ENCODE measurements around the gene UGCG. TPM values are rescaled to one million over a fixed set of nuclear protein-coding genes. Genes with fewer than 3 reads are reported as not detected.

The UGCG gene
- total RNA-seq, 4 donors from 2014 or later = 12.5 to 30.4 (median 21.2) TPM

DNA sequence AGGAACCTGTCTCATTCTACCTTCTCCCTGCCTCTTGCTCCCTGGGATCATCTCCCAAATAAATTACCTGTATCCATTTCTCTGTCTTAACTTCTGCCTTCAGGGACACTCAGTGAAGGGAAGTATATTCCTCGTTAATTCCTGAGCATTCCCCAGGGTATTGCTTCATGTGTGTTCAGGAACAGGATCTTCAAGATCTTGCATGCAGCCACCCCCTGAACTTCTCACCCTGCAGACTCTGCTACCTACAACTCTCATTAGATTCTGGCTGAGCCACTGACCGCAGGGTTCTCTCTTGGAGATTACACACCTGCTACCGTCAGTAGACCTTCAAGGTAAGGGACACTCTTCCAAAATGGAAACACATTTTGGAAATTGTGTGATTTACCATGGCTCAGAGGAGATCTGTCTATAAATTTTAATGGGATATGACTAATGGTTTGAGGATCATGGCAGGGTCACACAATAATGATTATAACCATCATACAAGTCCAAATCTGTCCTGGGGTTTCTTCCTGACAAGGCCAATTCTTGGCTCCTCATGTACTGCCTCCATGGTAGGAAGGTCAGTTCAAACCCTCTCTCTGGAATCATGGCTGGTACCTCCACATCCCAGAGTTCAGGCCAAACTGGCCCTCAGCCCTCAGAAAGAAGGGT lies 38.9 kb upstream of the UGCG start:
- intact Hi-C loops (cut with DNase I) = no loop called here
- WGBS, 2 donors = 78 to 85% methylated on average over 3 of the region's 3 CpGs
- H3K9me3 ChIP-seq = no peaks in the 10 kb centered on the region
- H3K4me1 ChIP-seq = no peaks in the 10 kb centered on the region
- H3K36me3 ChIP-seq = no peaks in the 10 kb centered on the region
- DNase-seq = no peak
- H3K4me3 ChIP-seq (replicated peaks in 1 of 3) = no peak overlapping the region
- no peak for TF ChIP-seq POLR2A (IDR thresholded peaks at IDR 0.05)
- TF ChIP-seq, protein P1, sequence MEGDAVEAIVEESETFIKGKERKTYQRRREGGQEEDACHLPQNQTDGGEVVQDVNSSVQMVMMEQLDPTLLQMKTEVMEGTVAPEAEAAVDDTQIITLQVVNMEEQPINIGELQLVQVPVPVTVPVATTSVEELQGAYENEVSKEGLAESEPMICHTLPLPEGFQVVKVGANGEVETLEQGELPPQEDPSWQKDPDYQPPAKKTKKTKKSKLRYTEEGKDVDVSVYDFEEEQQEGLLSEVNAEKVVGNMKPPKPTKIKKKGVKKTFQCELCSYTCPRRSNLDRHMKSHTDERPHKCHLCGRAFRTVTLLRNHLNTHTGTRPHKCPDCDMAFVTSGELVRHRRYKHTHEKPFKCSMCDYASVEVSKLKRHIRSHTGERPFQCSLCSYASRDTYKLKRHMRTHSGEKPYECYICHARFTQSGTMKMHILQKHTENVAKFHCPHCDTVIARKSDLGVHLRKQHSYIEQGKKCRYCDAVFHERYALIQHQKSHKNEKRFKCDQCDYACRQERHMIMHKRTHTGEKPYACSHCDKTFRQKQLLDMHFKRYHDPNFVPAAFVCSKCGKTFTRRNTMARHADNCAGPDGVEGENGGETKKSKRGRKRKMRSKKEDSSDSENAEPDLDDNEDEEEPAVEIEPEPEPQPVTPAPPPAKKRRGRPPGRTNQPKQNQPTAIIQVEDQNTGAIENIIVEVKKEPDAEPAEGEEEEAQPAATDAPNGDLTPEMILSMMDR (IDR thresholded peaks at IDR 0.05) = no peak
- H3K27me3 ChIP-seq = no peaks in the 10 kb centered on the region
- H3K27ac ChIP-seq = no peak overlapping the region

DNA sequence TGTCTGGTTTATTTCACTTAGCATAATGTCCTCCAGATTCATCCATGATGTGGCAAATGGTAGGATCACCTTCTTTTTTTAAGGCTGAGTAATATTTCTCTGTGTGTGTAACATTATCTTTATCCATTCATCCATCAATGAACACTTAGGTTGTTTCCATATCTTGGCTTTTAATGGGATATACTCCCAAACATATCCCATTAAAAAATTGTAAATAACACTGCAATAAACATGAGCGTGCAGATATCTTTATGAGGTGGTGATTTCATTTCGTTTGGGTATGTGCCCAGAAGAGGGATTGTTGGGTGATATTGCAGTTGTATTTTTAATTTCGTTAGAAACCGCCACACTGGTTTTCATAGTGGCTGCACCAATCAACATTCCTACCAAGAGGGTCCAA lies 36.2 kb upstream of the UGCG start:
- TF ChIP-seq, protein P1 (IDR thresholded peaks at IDR 0.05) = no peak
- TF ChIP-seq POLR2A (IDR thresholded peaks at IDR 0.05) = no peak
- H3K4me1 ChIP-seq = no peaks in the 10 kb centered on the region
- WGBS, 2 donors = 92 to 93% methylated on average over 4 of the region's 4 CpGs
- no peaks in the 10 kb centered on the region for H3K9me3 ChIP-seq
- H3K27ac ChIP-seq = no peak overlapping the region
- no peak for DNase-seq
- intact Hi-C loops (cut with DNase I) = no loop called here
- H3K36me3 ChIP-seq = no peaks in the 10 kb centered on the region
- no peak overlapping the region for H3K4me3 ChIP-seq (replicated peaks in 1 of 3)
- H3K27me3 ChIP-seq = no peaks in the 10 kb centered on the region

DNA sequence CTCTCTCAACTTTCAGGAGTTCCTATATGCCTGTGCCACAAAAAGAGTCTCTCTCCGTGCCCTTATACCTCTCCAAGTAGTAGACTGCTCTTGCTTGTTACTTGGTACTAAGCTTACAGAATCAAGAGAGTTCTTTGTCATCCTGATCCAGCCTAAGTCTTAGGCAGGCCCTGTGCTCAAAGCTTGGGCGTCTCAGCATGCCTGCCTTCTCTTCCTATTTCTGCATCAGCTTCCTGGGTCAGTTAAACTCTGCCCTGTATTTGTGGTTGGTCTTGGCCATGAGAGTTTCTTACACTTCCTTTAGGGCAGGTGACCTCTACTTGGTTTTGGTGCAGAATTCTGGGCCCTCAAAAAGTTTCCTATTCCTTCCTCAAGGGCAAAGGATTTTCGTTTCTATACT lies 33.0 kb upstream of the UGCG start:
- H3K27me3 ChIP-seq = no peaks in the 10 kb centered on the region
- no peak overlapping the region for H3K27ac ChIP-seq
- TF ChIP-seq POLR2A (IDR thresholded peaks at IDR 0.05) = no peak
- TF ChIP-seq, protein P1 (IDR thresholded peaks at IDR 0.05) = no peak
- intact Hi-C loops (cut with DNase I) = no loop called here
- no peaks in the 10 kb centered on the region for H3K4me1 ChIP-seq
- 80 to 93% methylated on average over 3 of the region's 3 CpGs for WGBS, 2 donors
- no peaks in the 10 kb centered on the region for H3K36me3 ChIP-seq
- H3K4me3 ChIP-seq (replicated peaks in 1 of 3) = no peak overlapping the region
- no peak for DNase-seq
- no peaks in the 10 kb centered on the region for H3K9me3 ChIP-seq

DNA sequence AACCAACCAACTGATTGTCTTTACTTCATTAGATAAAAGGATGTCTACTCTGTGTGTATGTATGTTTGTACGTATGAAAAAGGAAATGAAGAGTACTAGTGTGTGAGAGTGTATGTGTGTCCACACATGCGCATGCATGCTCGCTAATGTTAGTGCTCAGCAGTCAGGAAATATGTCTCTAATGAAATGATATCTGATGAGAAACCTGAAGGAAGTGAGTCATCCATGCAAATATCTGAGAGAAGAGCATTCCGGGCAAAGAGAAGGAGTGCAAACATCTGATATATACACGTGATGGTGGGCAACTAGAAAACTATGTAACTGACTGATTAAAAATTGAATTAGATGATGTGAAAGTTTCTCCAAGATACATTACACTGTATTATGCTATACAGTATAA lies 29.6 kb upstream of the UGCG start:
- intact Hi-C loops (cut with DNase I) = no loop called here
- DNase-seq = no peak
- Histone ChIP-seq H3K9me3 (no peaks in the 10 kb centered on the region), H3K27me3 (no peaks in the 10 kb centered on the region), H3K36me3 (no peaks in the 10 kb centered on the region), H3K4me3 (replicated peaks in 1 of 3) (no peak overlapping the region), H3K27ac (no peak overlapping the region), H3K4me1 (no peaks in the 10 kb centered on the region)
- WGBS, 2 donors = 77 to 86% methylated on average over 5 of the region's 5 CpGs
- no peak for TF ChIP-seq POLR2A (IDR thresholded peaks at IDR 0.05)
- TF ChIP-seq, protein P1 (IDR thresholded peaks at IDR 0.05) = no peak

DNA sequence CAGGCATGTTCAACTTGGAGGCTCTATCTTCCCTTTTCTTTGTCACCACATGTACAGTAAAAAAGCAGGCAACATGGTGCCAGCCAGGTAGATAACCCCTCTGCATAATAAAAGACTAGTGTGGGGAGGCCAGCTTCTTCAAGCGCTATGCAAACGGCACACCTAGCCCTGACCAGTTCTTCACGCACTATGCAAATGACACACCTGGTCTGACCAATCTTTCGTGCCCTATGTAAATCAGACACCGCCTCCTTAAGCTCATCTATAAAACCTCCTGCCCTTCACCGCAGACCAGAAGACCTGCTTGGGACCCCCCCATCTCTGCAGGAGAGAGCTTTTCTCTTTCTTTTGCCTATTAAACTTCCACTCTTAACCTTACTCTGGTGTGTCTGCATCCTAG lies 28.1 kb upstream of the UGCG start:
- Histone ChIP-seq H3K9me3 (no peaks in the 10 kb centered on the region), H3K36me3 (no peaks in the 10 kb centered on the region), H3K4me1 (no peaks in the 10 kb centered on the region), H3K27me3 (no peaks in the 10 kb centered on the region), H3K27ac (no peak overlapping the region), H3K4me3 (replicated peaks in 1 of 3) (no peak overlapping the region)
- 93 to 99% methylated on average over 6 of the region's 6 CpGs for WGBS, 2 donors
- TF ChIP-seq, protein P1 (IDR thresholded peaks at IDR 0.05) = no peak
- TF ChIP-seq POLR2A (IDR thresholded peaks at IDR 0.05) = no peak
- no peak for DNase-seq
- intact Hi-C loops (cut with DNase I) = no loop called here

All from thyroid gland (tissue), 4 donors.